IMR-90 (cell line): ENCODE data around the gene E2F8. TPM values are rescaled to one million over a fixed set of nuclear protein-coding genes. Genes with fewer than 3 reads are reported as not detected.

Experiments used
- ATAC-seq: fragments of 200-7000 bp; cut with Tn5 transposase; 2 replicates; pipeline ENCODE4 v1.9.1; 2020; ENCODE audit warnings: low read depth, mild to moderate bottlenecking, moderate library complexity
- BruUV-seq: library from RNA; stranded (reverse); fragments of 400-500 nt; replicated peaks from 2 replicates; lab custom pipeline; 2021; lab: Mats Ljungman, UMichigan
- CTCF ChIA-PET: fragments of 300-600 bp; formaldehyde crosslinking; extraction: SDS; loops from one replicate; lab custom pipeline; 2021; ENCODE audit warnings: antibody characterized with exemption; lab: Yijun Ruan, JAX
- POLR2A ChIA-PET: fragments of 300-600 bp; sonication (Branson Sonifier 250); formaldehyde crosslinking; loops from one replicate; lab custom pipeline; 2022; ENCODE audit warnings: antibody characterized with exemption; ENCODE audit not compliant: unreplicated experiment; lab: Charles Lee
- DNase-seq: peaks from one replicate; pipeline ENCODE4 v3.0.0; 2013
- H2AFZ ChIP-seq: replicated peaks from 2 replicates; pipeline ENCODE3; 2013; ENCODE audit warnings: low read length, mild to moderate bottlenecking; ENCODE audit not compliant: poor library complexity
- H2AK5ac ChIP-seq: 2 replicates; pipeline ENCODE4 v1.6.1; 2013; ENCODE audit warnings: low read depth, low read length, inconsistent platforms
- H2AK9ac ChIP-seq: replicated peaks from 2 replicates; pipeline ENCODE3; 2013; ENCODE audit warnings: mild to moderate bottlenecking, low read depth, low read length, moderate library complexity; ENCODE audit not compliant: poor library complexity
- H2BK120ac ChIP-seq: 2 replicates; pipeline ENCODE4 v1.6.1; 2013; ENCODE audit warnings: low read depth, low read length, inconsistent platforms
- H2BK15ac ChIP-seq: 3 replicates; pipeline ENCODE4 v1.6.1; 2013; ENCODE audit warnings: low read depth, low read length, inconsistent platforms
- H2BK20ac ChIP-seq: 2 replicates; pipeline ENCODE4 v1.6.1; 2013; ENCODE audit warnings: low read depth, mild to moderate bottlenecking, inconsistent platforms, low read length, moderate library complexity
- H2BK5ac ChIP-seq: 2 replicates; pipeline ENCODE4 v1.6.1; 2013; ENCODE audit warnings: mild to moderate bottlenecking, low read depth, low read length, inconsistent platforms; ENCODE audit not compliant: poor library complexity, severe bottlenecking
- H3K14ac ChIP-seq: replicated peaks from 2 replicates; pipeline ENCODE4 v1.6.1; 2013; ENCODE audit warnings: low read depth, low read length, inconsistent platforms
- H3K18ac ChIP-seq: 2 replicates; pipeline ENCODE4 v1.6.1; 2013; ENCODE audit warnings: low read depth, low read length, control low read depth
- H3K23ac ChIP-seq: 2 replicates; pipeline ENCODE4 v1.6.1; 2013; ENCODE audit warnings: low read depth, low read length, inconsistent platforms
- H3K27ac ChIP-seq: 2 replicates; pipeline ENCODE4 v1.5.1; 2013; ENCODE audit warnings: mild to moderate bottlenecking, control low read depth, low read length; ENCODE audit not compliant: insufficient read depth
- H3K27me3 ChIP-seq: 2 replicates; pipeline ENCODE4 v1.6.1; 2013; ENCODE audit warnings: low read length; ENCODE audit not compliant: control insufficient read depth, insufficient read depth
- H3K36me3 ChIP-seq: 2 replicates; pipeline ENCODE4 v1.6.1; 2013; ENCODE audit warnings: low read length, mixed read lengths; ENCODE audit not compliant: control insufficient read depth, insufficient read depth
- H3K4ac ChIP-seq: 2 replicates; pipeline ENCODE4 v1.6.1; 2013; ENCODE audit warnings: low read depth, low read length, inconsistent platforms
- H3K4me1 ChIP-seq: 2 replicates; pipeline ENCODE4 v1.6.1; 2013; ENCODE audit warnings: low read length, mixed read lengths; ENCODE audit not compliant: control insufficient read depth, insufficient read depth
- H3K4me2 ChIP-seq: 2 replicates; pipeline ENCODE4 v1.6.1; 2013; ENCODE audit warnings: low read depth, mild to moderate bottlenecking, control low read depth, low read length, moderate library complexity
- H3K4me3 ChIP-seq: 2 replicates; pipeline ENCODE4 v1.5.1; 2013; ENCODE audit warnings: low read depth, mild to moderate bottlenecking, control low read depth, low read length, moderate library complexity; ENCODE audit not compliant: insufficient read depth
- H3K56ac ChIP-seq: 2 replicates; pipeline ENCODE4 v1.6.1; 2013; ENCODE audit warnings: low read length, inconsistent platforms; ENCODE audit not compliant: insufficient read depth; ENCODE audit errors: extremely low read depth
- H3K79me1 ChIP-seq, 2 experiments: 2 replicates each; pipeline ENCODE4 v1.6.1; 2013; ENCODE audit warnings: low read length in 2 of 2, inconsistent platforms in 1 of 2, low read depth in 1 of 2
- H3K9ac ChIP-seq: 2 replicates; pipeline ENCODE4 v1.6.1; 2013; ENCODE audit warnings: low read depth, low read length, control low read depth
- H3K9me1 ChIP-seq: 2 replicates; pipeline ENCODE4 v1.6.1; 2013; ENCODE audit warnings: low read length, inconsistent platforms; ENCODE audit not compliant: insufficient read depth
- H3K9me3 ChIP-seq: 2 replicates; pipeline ENCODE4 v1.6.1; 2013; ENCODE audit warnings: low read length; ENCODE audit not compliant: control insufficient read depth, insufficient read depth
- H4K20me1 ChIP-seq: 2 replicates; pipeline ENCODE4 v1.6.1; 2013; ENCODE audit warnings: low read length, inconsistent platforms; ENCODE audit not compliant: insufficient read depth
- H4K5ac ChIP-seq: 2 replicates; pipeline ENCODE4 v1.6.1; 2013; ENCODE audit warnings: mild to moderate bottlenecking, low read depth, low read length, control low read depth
- H4K8ac ChIP-seq, 2 experiments: 2 replicates each; pipeline ENCODE4 v1.6.1; 2013; ENCODE audit warnings: low read depth in 2 of 2, low read length in 2 of 2, control low read depth in 1 of 2, inconsistent platforms in 1 of 2
- H4K91ac ChIP-seq: 2 replicates; pipeline ENCODE4 v1.6.1; 2013; ENCODE audit warnings: low read depth, low read length, inconsistent platforms; ENCODE audit not compliant: insufficient read depth
- CHD1 ChIP-seq: IDR thresholded peaks from 2 replicates; pipeline ENCODE4 v1.6.1; 2012; ENCODE audit warnings: low read depth, low read length, improper control_type of control experiment
- FOS ChIP-seq: fragments of 150-350 bp; IDR thresholded peaks from 2 replicates; pipeline ENCODE4 v1.6.1; 2016; ENCODE audit warnings: low read depth, low read length
- MAZ ChIP-seq: IDR thresholded peaks from 2 replicates; pipeline ENCODE4 v1.6.1; 2012; ENCODE audit warnings: low read depth, mild to moderate bottlenecking, low read length, improper control_type of control experiment, moderate library complexity, borderline replicate concordance
- MXI1 ChIP-seq: IDR thresholded peaks from 2 replicates; pipeline ENCODE4 v1.6.1; 2012; ENCODE audit warnings: low read depth, mild to moderate bottlenecking, low read length, moderate library complexity, borderline replicate concordance
- NFE2L2 ChIP-seq: fragments of 150-350 bp; IDR thresholded peaks from 2 replicates; pipeline ENCODE4 v1.6.1; 2016; ENCODE audit warnings: low read depth, mild to moderate bottlenecking, low read length
- POLR2A ChIP-seq: IDR thresholded peaks from 2 replicates; pipeline ENCODE4 v1.6.1; 2012; ENCODE audit warnings: mild to moderate bottlenecking, low read depth, low read length
- RAD21 ChIP-seq: IDR thresholded peaks from 2 replicates; pipeline ENCODE4 v1.6.1; 2012; ENCODE audit warnings: low read length, improper control_type of control experiment
- RCOR1 ChIP-seq: IDR thresholded peaks from 2 replicates; pipeline ENCODE4 v1.6.1; 2012; ENCODE audit warnings: mild to moderate bottlenecking, low read length, improper control_type of control experiment; ENCODE audit not compliant: insufficient replicate concordance
- RFX5 ChIP-seq: IDR thresholded peaks from 2 replicates; pipeline ENCODE4 v1.8.0; 2012; ENCODE audit warnings: low read depth, mild to moderate bottlenecking, low read length, moderate library complexity
- WGBS, 2 experiments: methylation state at CpG; one replicate each; pipeline versions ENCODE4 v1.1.5 to v1.1.7; 2013; ENCODE audit warnings: missing lambda C conversion rate in 2 of 2; ENCODE audit not compliant: insufficient read length in 1 of 2; ENCODE audit errors: extremely low coverage in 2 of 2; 5-methylcytosine and 5-hydroxymethylcytosine counted together
- dilution Hi-C: fragments of 300-500 bp; cut with HindIII; formaldehyde crosslinking; loops from one replicate; pipeline ENCODE4 v1.14.3; 2018; ENCODE audit warnings: low sequenced_read_pairs; ENCODE audit not compliant: unreplicated experiment
- in situ Hi-C: fragments of 300-500 bp; cut with MboI; formaldehyde crosslinking; loops from 3 replicates; pipeline ENCODE4 v1.14.3; 2019; ENCODE audit warnings: low sequenced_read_pairs, inconsistent platforms, mixed read lengths
- intact Hi-C: fragments of 100-400 bp; cut with micrococcal nuclease; formaldehyde crosslinking; loops from 2 replicates; pipeline ENCODE4 v1.10.0; 2022
- polyA plus RNA-seq, 3 experiments: library from polyadenylated mRNA; depleted of rRNA; stranded (reverse); fragments of >200 nt; gene quantifications; 2 replicates each; pipeline ENCODE4 v1.2.3, GENCODE V29; 2012; ENCODE audit warnings: low replicate concordance in 1 of 3
- total RNA-seq: library from RNA; depleted of rRNA; stranded (reverse); fragments of >200 nt; gene quantifications from 2 replicates; pipeline ENCODE4 v1.2.3, GENCODE V29; 2012
- TF ChIP-seq, protein P1 (sequence below): fragments of 150-350 bp; IDR thresholded peaks from 2 replicates; pipeline ENCODE4 v1.6.1; 2017; ENCODE audit warnings: mild to moderate bottlenecking, antibody characterized with exemption, low read length, low read depth
- TF ChIP-seq, protein P2 (sequence below): fragments of 150-350 bp; IDR thresholded peaks from 2 replicates; pipeline ENCODE4 v1.6.1; 2016; ENCODE audit warnings: low read depth, mild to moderate bottlenecking, low read length, moderate library complexity, borderline replicate concordance
- TF ChIP-seq, protein P3 (sequence below): conservative IDR thresholded peaks from 2 replicates; pipeline ENCODE4 v1.5.1; 2012; ENCODE audit warnings: mild to moderate bottlenecking, low read depth, low read length, improper control_type of control experiment

Gene E2F8
- total and polyA plus RNA-seq, 2 of the 4 experiments (the other 2 are of a cell fraction), result 1.1 to 2.3 TPM

DNA sequence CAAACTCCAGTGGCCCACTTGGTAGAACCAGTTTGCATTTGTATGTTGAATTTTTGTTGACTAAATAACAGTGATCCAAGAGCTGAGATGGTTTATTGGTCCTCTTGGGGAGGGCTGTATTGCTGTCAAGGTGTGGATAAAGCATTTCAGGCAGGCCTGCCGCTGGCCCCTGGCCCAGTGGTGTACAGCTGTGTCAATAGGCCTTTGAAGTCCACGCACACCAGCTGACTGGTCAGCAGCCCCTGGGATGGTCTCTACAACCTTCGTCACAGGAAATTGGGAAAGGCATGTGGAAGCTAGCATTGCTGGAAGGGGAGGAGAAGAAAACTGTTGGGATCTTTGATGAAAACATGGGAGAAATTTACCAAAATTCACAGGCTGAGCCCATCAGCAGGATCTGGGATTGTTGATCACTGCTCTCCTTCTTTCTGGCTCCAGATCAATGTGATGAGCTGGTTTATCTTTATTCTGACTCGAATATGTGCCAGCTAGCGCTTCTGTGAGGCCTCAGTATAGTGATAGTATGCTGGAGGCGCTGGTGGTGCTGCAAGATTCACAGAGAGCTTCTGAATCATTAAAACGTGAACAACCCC is 12.5 kb upstream of the E2F8 start:
- Histone ChIP-seq H4K8ac (no peak overlapping the region), H3K4ac (no peak overlapping the region), H3K4me3 (no peak overlapping the region), H2BK120ac (no peak overlapping the region), H3K27ac (no peak overlapping the region), H3K36me3 (no peaks in the 10 kb centered on the region), H3K14ac (no peak overlapping the region), H2BK5ac (no peak overlapping the region), H2BK15ac (no peak overlapping the region), H3K56ac (no peak overlapping the region), H2AK9ac (no peak overlapping the region), H4K20me1 (no peaks in the 10 kb centered on the region), H4K91ac (no peak overlapping the region), H3K4me1 (no peaks in the 10 kb centered on the region), H3K9me3 (no peaks in the 10 kb centered on the region), H3K79me1 (no peaks in the 10 kb centered on the region), H3K27me3 (peaks cover 18% of the 10 kb centered on the region), H4K5ac (no peak overlapping the region), H3K23ac (no peak overlapping the region), H3K9ac (no peak overlapping the region), H2AK5ac (no peak overlapping the region), H2AFZ (no peak overlapping the region), H3K9me1 (no peaks in the 10 kb centered on the region), H3K18ac (no peak overlapping the region), H2BK20ac (no peak overlapping the region), H3K4me2 (no peak overlapping the region)
- TF ChIP-seq, protein P1, sequence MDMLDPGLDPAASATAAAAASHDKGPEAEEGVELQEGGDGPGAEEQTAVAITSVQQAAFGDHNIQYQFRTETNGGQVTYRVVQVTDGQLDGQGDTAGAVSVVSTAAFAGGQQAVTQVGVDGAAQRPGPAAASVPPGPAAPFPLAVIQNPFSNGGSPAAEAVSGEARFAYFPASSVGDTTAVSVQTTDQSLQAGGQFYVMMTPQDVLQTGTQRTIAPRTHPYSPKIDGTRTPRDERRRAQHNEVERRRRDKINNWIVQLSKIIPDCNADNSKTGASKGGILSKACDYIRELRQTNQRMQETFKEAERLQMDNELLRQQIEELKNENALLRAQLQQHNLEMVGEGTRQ, result no peak
- no peak for TF ChIP-seq POLR2A
- no peak for TF ChIP-seq RAD21
- TF ChIP-seq, protein P2, sequence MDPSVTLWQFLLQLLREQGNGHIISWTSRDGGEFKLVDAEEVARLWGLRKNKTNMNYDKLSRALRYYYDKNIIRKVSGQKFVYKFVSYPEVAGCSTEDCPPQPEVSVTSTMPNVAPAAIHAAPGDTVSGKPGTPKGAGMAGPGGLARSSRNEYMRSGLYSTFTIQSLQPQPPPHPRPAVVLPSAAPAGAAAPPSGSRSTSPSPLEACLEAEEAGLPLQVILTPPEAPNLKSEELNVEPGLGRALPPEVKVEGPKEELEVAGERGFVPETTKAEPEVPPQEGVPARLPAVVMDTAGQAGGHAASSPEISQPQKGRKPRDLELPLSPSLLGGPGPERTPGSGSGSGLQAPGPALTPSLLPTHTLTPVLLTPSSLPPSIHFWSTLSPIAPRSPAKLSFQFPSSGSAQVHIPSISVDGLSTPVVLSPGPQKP, result no peak
- TF ChIP-seq RFX5, result no peak
- TF ChIP-seq RCOR1, result no peak
- no peak for TF ChIP-seq MAZ
- no peak for TF ChIP-seq FOS
- TF ChIP-seq, protein P3, sequence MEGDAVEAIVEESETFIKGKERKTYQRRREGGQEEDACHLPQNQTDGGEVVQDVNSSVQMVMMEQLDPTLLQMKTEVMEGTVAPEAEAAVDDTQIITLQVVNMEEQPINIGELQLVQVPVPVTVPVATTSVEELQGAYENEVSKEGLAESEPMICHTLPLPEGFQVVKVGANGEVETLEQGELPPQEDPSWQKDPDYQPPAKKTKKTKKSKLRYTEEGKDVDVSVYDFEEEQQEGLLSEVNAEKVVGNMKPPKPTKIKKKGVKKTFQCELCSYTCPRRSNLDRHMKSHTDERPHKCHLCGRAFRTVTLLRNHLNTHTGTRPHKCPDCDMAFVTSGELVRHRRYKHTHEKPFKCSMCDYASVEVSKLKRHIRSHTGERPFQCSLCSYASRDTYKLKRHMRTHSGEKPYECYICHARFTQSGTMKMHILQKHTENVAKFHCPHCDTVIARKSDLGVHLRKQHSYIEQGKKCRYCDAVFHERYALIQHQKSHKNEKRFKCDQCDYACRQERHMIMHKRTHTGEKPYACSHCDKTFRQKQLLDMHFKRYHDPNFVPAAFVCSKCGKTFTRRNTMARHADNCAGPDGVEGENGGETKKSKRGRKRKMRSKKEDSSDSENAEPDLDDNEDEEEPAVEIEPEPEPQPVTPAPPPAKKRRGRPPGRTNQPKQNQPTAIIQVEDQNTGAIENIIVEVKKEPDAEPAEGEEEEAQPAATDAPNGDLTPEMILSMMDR, result no peak
- TF ChIP-seq MXI1, result no peak
- TF ChIP-seq NFE2L2, result no peak
- TF ChIP-seq CHD1, result no peak
- DNase-seq (no peak), ATAC-seq (no peak)
- in situ Hi-C loops, result no loop called here
- dilution Hi-C loops, result no loop called here
- BruUV-seq, result no TSS peak
- intact Hi-C loops, result no loop called here
- ChIA-PET POLR2A (no interaction called here), CTCF (interaction anchor here (0.6 kb wide), 1 partner anchor 10 kb away, joined by 3 read pairs; no protein-coding TSS in a partner anchor)
- WGBS, 2 experiments, result no CpG with 5 or more reads among the region's 7 CpGs
